Gastrocnemius medialis (tissue), 4 donors: Measurements from ENCODE around the gene PAM16. TPM values are rescaled to one million over a fixed set of nuclear protein-coding genes. Genes with fewer than 3 reads are reported as not detected.

Experiments
- ATAC-seq, 2 donors: fragments of 150-250 bp; one replicate each; pipeline ENCODE4 v1.9.1; 2016
- DNase-seq, 2 donors: peaks; one replicate each; pipeline ENCODE4 v3.0.0-alpha.2; 2019
- H3K27ac ChIP-seq, 4 donors: fragments of 200-600 bp; sonication (generic); 1 replicate in 1 of 4; 2 replicates in 3 of 4; pipeline ENCODE4 v1.5.1; 2016 to 2018; ENCODE audit warnings: mild to moderate bottlenecking in 2 of 4, moderate library complexity in 1 of 4
- H3K27me3 ChIP-seq, 3 donors: fragments of 200-600 bp; sonication (generic) in 2 of 3; 1 replicate in 1 of 3; 2 replicates in 2 of 3; pipeline versions ENCODE4 v1.5.1 to v1.6.0; 2016 to 2019; ENCODE audit warnings: mild to moderate bottlenecking in 1 of 3, moderate library complexity in 1 of 3
- H3K36me3 ChIP-seq, 2 donors: fragments of 200-600 bp; sonication (generic) in 1 of 2; one replicate each; pipeline ENCODE4 v1.5.1; 2017 to 2018
- H3K4me1 ChIP-seq, 2 donors: fragments of 200-600 bp; sonication (generic) in 1 of 2; one replicate each; pipeline ENCODE4 v1.5.1; 2016 to 2017; ENCODE audit warnings: mild to moderate bottlenecking in 2 of 2
- H3K4me3 ChIP-seq, 4 donors: fragments of 200-600 bp; sonication (generic) in 3 of 4; 1 replicate in 1 of 4; 2 replicates in 3 of 4; pipeline ENCODE4 v1.5.1; 2016 to 2019; ENCODE audit warnings: mild to moderate bottlenecking in 2 of 4
- H3K9me3 ChIP-seq, 3 donors: fragments of 200-600 bp; sonication (generic) in 2 of 3; 1 replicate in 1 of 3; 2 replicates in 2 of 3; pipeline ENCODE4 v1.5.1; 2016 to 2019
- POLR2A ChIP-seq, 2 donors: fragments of 450-650 bp; IDR thresholded peaks; one replicate each; pipeline ENCODE4 v1.6.1; 2017; ENCODE audit warnings: antibody characterized with exemption in 2 of 2, mild to moderate bottlenecking in 2 of 2, moderate library complexity in 2 of 2
- in situ Hi-C, 4 donors: fragments of 200-750 bp; cut with MboI; loops; one replicate each; pipeline versions ENCODE4 v1.15.0 to v1.8.0; 2017; ENCODE audit warnings: low sequenced_read_pairs in 4 of 4
- intact Hi-C: fragments of 100-400 bp; cut with DNase I; formaldehyde crosslinking; loops from one replicate; pipeline ENCODE4 v1.15.1; 2023; ENCODE audit warnings: low total_unique reads
- total RNA-seq, 4 donors: library from RNA; depleted of rRNA; stranded (reverse); fragments of >200 nt; gene quantifications; one replicate each; pipeline versions ENCODE4 v1.1.0 to v1.2.3, GENCODE V29; 2016
- TF ChIP-seq, protein P1 (sequence below), 5 experiments: fragments of 450-650 bp in 3 of 5; fragments of 200-600 bp in 2 of 5; sonication (generic) in 2 of 5; IDR thresholded peaks in 4 of 5; conservative IDR thresholded peaks in 1 of 5; 1 replicate in 4 of 5; 2 replicates in 1 of 5; pipeline ENCODE4 v1.5.1; 2016 to 2019; ENCODE audit warnings: antibody characterized with exemption in 5 of 5, mild to moderate bottlenecking in 3 of 5, moderate library complexity in 3 of 5

The PAM16 gene
- total RNA-seq, 4 donors from 2014 or later = 112 to 174 (median 132) TPM

DNA sequence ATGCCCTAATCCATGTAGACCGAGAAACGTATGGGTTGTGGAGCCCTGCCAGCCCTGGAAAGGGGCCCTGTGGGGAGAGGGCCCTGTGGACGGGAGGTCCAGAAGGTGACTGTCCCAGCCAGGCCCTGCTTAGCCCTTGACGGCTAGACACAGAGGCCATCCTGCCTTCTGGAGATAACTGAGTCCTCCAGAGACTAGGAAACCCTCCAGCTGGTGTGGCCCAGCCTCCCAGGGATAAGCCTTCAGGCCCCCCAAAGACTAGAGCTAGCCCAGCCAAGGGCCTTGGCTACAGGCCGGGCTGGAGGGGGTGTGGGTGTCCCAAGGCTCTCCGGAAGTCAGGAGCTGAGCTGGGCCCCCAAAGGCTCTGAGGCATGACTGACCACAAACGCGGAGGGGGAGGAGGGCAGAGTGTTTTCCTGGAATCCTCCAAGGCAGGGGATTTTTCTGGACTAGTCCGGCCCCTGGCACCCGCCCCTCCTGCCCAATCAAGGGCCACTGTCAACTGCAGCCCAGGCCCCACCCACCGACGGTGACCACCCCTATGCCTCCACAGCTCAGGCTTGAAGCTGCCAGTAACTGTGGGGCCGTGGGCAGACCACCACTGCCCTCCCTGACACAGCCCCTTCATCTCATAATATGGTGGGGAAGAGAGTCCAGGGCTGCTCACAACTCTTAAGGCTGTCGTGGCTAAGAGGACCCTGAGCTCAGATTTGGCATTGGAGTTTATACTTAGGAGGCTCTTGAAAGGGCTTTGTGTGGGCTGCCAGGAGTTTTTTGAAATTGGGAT, 19.6 kb upstream of the PAM16 start:
- no peaks in the 10 kb centered on the region for H3K9me3 ChIP-seq
- DNase-seq = peak; percentile 27 to 56
- TF ChIP-seq, protein P1, sequence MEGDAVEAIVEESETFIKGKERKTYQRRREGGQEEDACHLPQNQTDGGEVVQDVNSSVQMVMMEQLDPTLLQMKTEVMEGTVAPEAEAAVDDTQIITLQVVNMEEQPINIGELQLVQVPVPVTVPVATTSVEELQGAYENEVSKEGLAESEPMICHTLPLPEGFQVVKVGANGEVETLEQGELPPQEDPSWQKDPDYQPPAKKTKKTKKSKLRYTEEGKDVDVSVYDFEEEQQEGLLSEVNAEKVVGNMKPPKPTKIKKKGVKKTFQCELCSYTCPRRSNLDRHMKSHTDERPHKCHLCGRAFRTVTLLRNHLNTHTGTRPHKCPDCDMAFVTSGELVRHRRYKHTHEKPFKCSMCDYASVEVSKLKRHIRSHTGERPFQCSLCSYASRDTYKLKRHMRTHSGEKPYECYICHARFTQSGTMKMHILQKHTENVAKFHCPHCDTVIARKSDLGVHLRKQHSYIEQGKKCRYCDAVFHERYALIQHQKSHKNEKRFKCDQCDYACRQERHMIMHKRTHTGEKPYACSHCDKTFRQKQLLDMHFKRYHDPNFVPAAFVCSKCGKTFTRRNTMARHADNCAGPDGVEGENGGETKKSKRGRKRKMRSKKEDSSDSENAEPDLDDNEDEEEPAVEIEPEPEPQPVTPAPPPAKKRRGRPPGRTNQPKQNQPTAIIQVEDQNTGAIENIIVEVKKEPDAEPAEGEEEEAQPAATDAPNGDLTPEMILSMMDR (IDR thresholded peaks at IDR 0.05 in 4 of 5, conservative IDR thresholded peaks at IDR 0.05 in 1 of 5) = no peak
- TF ChIP-seq POLR2A (IDR thresholded peaks at IDR 0.05) = no peak
- intact Hi-C loops = loop anchor here (2.0 kb wide), 1 partner anchor 20 kb away; the partner anchor contains the start of gene PAM16
- peaks cover 17 to 19% of the 10 kb centered on the region in 2 donors for H3K4me1 ChIP-seq
- peak overlapping the region in 3 of 4 donors; percentile 52 to 65 (median 58) for H3K4me3 ChIP-seq
- peak overlapping the region; percentile 73 to 84 (median 82) for H3K27ac ChIP-seq
- in situ Hi-C loops = no loop called here
- no peaks in the 10 kb centered on the region for H3K36me3 ChIP-seq
- ATAC-seq = peak in 1 of 2 donors; percentile 14
- no peaks in the 10 kb centered on the region for H3K27me3 ChIP-seq

DNA sequence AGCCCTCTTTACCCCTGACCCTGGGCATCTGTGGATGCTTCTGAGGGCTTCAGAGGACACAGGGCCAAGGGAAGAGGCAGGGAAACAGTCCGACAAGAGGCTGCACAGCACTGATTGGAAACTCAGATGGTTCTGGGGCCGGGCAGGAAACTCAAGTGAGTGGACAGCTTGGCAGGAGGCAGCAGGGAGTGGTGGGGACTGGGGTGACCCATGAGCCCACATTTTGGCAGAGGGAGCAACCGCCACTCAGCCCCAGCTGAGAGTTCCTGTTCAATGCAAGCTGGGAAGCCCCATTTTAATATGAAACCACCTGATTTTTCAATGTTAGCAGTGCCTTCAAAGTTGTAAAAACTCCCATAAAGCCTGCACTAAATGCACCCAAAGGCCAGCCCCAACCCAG, 19.0 kb upstream of the PAM16 start:
- DNase-seq = no peak
- Histone ChIP-seq H3K27me3 (no peaks in the 10 kb centered on the region), H3K4me3 (no peak overlapping the region), H3K4me1 (peaks cover 16 to 17% of the 10 kb centered on the region in 2 donors), H3K27ac (peak overlapping the region; percentile 73 to 84 (median 82)), H3K36me3 (no peaks in the 10 kb centered on the region), H3K9me3 (no peaks in the 10 kb centered on the region)
- no peak for TF ChIP-seq POLR2A (IDR thresholded peaks at IDR 0.05)
- TF ChIP-seq, protein P1 (IDR thresholded peaks at IDR 0.05 in 4 of 5, conservative IDR thresholded peaks at IDR 0.05 in 1 of 5) = no peak
- no peak for ATAC-seq
- intact Hi-C loops (loop anchor here (2.0 kb wide), 1 partner anchor 19 kb away; the partner anchor contains the start of gene PAM16), in situ Hi-C loops (no loop called here)

DNA sequence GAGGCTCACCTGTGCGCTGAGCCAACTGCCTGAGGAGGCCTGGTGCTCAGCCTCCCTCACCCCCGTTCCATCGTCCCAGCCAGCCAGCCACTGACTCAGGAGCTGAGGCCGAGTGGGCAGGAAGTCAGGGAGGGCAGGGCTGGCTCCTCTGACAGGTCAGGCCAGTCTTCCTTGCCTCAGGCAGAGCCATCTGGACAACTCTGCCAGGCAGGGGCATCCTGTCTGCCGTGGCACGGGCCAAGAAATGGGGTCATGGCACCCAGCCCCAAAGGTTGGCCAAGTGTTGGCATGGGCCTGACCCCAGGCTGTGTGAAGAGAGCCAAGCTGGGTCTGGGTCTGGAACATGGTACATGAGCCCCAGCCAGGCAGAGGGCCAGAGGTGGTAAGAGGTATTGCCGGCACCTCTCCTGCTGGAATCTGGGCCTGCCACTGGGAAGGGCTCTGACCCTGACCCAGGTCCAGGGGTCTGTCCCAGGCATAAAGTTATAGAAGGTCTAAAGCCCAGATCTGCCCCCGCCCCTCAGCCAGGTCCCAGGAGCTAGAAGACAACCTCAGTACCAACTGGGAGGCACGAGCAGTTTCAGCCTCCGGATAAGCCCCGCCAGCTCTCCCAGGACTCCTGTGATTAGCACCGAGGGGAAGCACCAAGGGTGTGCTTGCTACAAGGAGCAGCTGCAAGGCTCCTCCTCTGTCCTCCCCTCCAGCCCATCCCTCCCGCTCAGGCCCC, 18.0 kb upstream of the PAM16 start:
- peaks cover 10 to 16% of the 10 kb centered on the region in 2 donors for H3K4me1 ChIP-seq
- no peak for TF ChIP-seq POLR2A (IDR thresholded peaks at IDR 0.05)
- TF ChIP-seq, protein P1 (IDR thresholded peaks at IDR 0.05 in 4 of 5, conservative IDR thresholded peaks at IDR 0.05 in 1 of 5) = no peak
- H3K9me3 ChIP-seq = no peaks in the 10 kb centered on the region
- peak overlapping the region in 2 of 4 donors; percentile 9 to 31 for H3K27ac ChIP-seq
- ATAC-seq (no peak), DNase-seq (no peak)
- no peak overlapping the region for H3K4me3 ChIP-seq
- intact Hi-C loops (no loop called here), in situ Hi-C loops (no loop called here)
- H3K36me3 ChIP-seq = peaks cover 0 to 7% of the 10 kb centered on the region in 2 donors
- no peaks in the 10 kb centered on the region for H3K27me3 ChIP-seq

DNA sequence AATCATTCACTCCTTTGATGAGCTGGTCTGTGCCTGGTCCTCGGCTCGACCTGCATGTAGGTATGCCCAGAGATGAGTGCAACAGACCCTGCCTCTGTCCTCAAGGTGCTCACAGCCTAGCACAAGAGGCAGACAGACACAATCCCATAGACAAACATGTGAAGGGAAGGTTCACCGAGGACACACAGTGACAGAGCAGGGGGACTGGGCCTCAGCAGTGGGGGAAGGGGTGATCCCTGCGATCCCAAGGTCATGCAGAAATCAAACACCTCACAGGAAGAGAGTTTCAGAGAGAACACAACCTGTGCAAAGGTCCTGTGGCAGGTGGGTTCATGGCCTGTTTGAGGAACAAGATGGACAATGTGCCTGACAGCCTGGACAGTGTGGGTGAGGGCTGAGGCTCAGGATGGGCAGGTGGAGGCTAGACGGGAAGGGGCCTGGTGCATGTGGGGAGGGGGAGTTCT, 16.3 kb upstream of the PAM16 start:
- Histone ChIP-seq H3K9me3 (no peaks in the 10 kb centered on the region), H3K4me1 (peaks cover 3 to 8% of the 10 kb centered on the region in 2 donors), H3K4me3 (no peak overlapping the region), H3K27ac (no peak overlapping the region), H3K36me3 (peaks cover 0 to 7% of the 10 kb centered on the region in 2 donors), H3K27me3 (no peaks in the 10 kb centered on the region)
- DNase-seq (no peak), ATAC-seq (no peak)
- TF ChIP-seq POLR2A (IDR thresholded peaks at IDR 0.05) = no peak
- TF ChIP-seq, protein P1 (IDR thresholded peaks at IDR 0.05 in 4 of 5, conservative IDR thresholded peaks at IDR 0.05 in 1 of 5) = no peak
- in situ Hi-C loops (no loop called here), intact Hi-C loops (no loop called here)
